ENCODE data around the gene MKRN2OS. TPM values are rescaled to one million over a fixed set of nuclear protein-coding genes. Genes with fewer than 3 reads are reported as not detected.

MKRN2OS gene
- total and polyA plus RNA-seq, 4 donors, result 0.06 to 0.42 (median 0.17) TPM

- H3K27ac ChIP-seq (ENCODE audit: low read depth in 1 of 2, low read length in 2 of 2), result no peak overlapping the region
- no peak for DNase-seq (ENCODE audit: low spot score)
- 96% methylated on average over 5 of the region's 5 CpGs for WGBS
- H3K9ac ChIP-seq (ENCODE audit: low read depth in 1 of 2, low read length in 2 of 2), result no peak overlapping the region
- no peaks in the 10 kb centered on the region for H3K9me3 ChIP-seq (ENCODE audit: control insufficient read depth in 4 of 4, low read length in 3 of 4)
- H3K4me3 ChIP-seq (ENCODE audit: low read depth in 1 of 3, low read length in 3 of 3), result no peak overlapping the region
- TF ChIP-seq YY1 (IDR thresholded peaks at IDR 0.05) (no peak), EGR1 (IDR thresholded peaks at IDR 0.05; ENCODE audit: low read depth in 2 of 2) (no peak), RAD21 (IDR thresholded peaks at IDR 0.05) (no peak), ATF3 (IDR thresholded peaks at IDR 0.05) (no peak), FOXA1 (IDR thresholded peaks at IDR 0.05) (no peak), GABPA (IDR thresholded peaks at IDR 0.05 in 1 of 2, conservative IDR thresholded peaks at IDR 0.05 in 1 of 2) (no peak), MAX (IDR thresholded peaks at IDR 0.05) (no peak), HNF4G (IDR thresholded peaks at IDR 0.05) (no peak), JUND (IDR thresholded peaks at IDR 0.05) (no peak), NR2F2 (IDR thresholded peaks at IDR 0.05) (no peak), HNF4A (conservative IDR thresholded peaks at IDR 0.05) (no peak), CTCF (IDR thresholded peaks at IDR 0.05; ENCODE audit: low read depth, low read length, missing input control) (no peak), ZBTB33 (IDR thresholded peaks at IDR 0.05) (no peak), RXRA (IDR thresholded peaks at IDR 0.05) (no peak), REST (IDR thresholded peaks at IDR 0.05) (no peak), FOXA2 (IDR thresholded peaks at IDR 0.05) (no peak), SP1 (IDR thresholded peaks at IDR 0.05) (no peak), TAF1 (conservative IDR thresholded peaks at IDR 0.05) (no peak)
- H3K36me3 ChIP-seq (ENCODE audit: control insufficient read depth in 4 of 4, insufficient read depth in 3 of 4, low read depth in 1 of 4, low read length in 3 of 4), result peaks cover 5 to 44% (median 19%) of the 10 kb centered on the region in 4 donors
- no peaks in the 10 kb centered on the region for H3K4me1 ChIP-seq (ENCODE audit: control insufficient read depth in 4 of 4, insufficient read depth in 4 of 4, low read length in 3 of 4)
- H3K27me3 ChIP-seq (ENCODE audit: control insufficient read depth in 4 of 4, insufficient read depth in 4 of 4, low read length in 3 of 4), result no peaks in the 10 kb centered on the region
Measured at GRCh38 chr3:12499474-12499873, 45.8 kb downstream of the MKRN2OS start.

Data from liver (tissue), 9 donors.